Measurements from ENCODE around the gene OCA2. TPM values are rescaled to one million over a fixed set of nuclear protein-coding genes. Genes with fewer than 3 reads are reported as not detected.

The OCA2 gene
- polyA plus RNA-seq, 1 donor from 2014 or later = 0.97 TPM

DNA sequence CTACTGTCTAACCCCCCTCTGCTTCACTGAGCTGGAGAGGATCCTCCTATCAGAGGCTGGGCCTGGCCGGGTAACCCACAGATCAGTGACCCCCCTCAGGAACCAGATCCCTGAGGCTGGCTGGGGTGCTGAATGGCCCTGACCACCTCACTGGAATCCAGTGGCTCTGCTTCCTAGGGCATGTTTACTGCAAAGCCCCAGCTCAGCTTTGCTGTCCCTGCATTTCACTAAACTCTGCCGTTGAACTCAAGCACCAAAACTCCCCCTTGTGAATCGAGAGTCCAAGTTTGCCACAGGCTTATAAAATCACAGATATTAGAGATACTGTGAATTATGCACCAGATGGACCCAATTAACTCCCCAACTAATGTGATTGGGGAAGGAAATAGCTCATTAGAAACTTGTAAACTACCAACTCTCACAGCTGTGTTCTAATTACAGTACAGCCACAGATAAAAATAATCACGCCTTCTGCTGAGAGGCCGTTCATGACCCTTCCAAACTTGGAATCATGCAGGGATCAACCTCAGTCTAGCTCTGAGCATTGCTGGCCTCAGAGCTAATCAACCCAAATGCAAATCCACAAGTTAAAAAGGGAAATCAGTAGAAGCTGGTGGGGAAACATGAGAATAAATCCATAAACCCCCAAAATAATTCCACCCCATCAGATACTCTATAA is 47.0 kb downstream of the OCA2 start:
- Histone ChIP-seq H4K20me1 (ENCODE audit: insufficient read depth) (no peaks in the 10 kb centered on the region), H3K4me2 (ENCODE audit: low read length) (no peak overlapping the region), H3K9ac (ENCODE audit: low read length) (no peak overlapping the region), H3K79me2 (replicated peaks; ENCODE audit: insufficient read depth, low read length) (no peaks in the 10 kb centered on the region), H3K4me3 (ENCODE audit: low read length) (no peak overlapping the region), H3K27me3 (ENCODE audit: insufficient read depth, low read depth, low read length) (no peaks in the 10 kb centered on the region), H3K9me2 (ENCODE audit: insufficient read depth, low read length) (no peaks in the 10 kb centered on the region), H3K9me3 (ENCODE audit: low read length) (peaks cover 3% of the 10 kb centered on the region), H2AFZ (ENCODE audit: low read depth, low read length) (no peak overlapping the region), H3K36me3 (ENCODE audit: insufficient read depth, low read length) (no peaks in the 10 kb centered on the region), H3K27ac (ENCODE audit: low read length) (no peak overlapping the region), H3F3A (ENCODE audit: insufficient read depth, low read length, poor library complexity, severe bottlenecking) (no peaks in the 10 kb centered on the region)
- TF ChIP-seq RAD21 (conservative IDR thresholded peaks at IDR 0.05) (no peak), SMC3 (conservative IDR thresholded peaks at IDR 0.05; ENCODE audit: poor library complexity) (no peak), EZH2 (IDR thresholded peaks at IDR 0.05; ENCODE audit: borderline replicate concordance, insufficient read depth, low read length, poor library complexity, severe bottlenecking) (no peak), POLR2AphosphoS5 (IDR thresholded peaks at IDR 0.05) (no peak), MXI1 (conservative IDR thresholded peaks at IDR 0.05; ENCODE audit: poor library complexity, severe bottlenecking) (no peak), TAF1 (IDR thresholded peaks at IDR 0.05; ENCODE audit: low read depth) (no peak), EP300 (conservative IDR thresholded peaks at IDR 0.05; ENCODE audit: poor library complexity, severe bottlenecking) (no peak)
- TF ChIP-seq, protein P1, sequence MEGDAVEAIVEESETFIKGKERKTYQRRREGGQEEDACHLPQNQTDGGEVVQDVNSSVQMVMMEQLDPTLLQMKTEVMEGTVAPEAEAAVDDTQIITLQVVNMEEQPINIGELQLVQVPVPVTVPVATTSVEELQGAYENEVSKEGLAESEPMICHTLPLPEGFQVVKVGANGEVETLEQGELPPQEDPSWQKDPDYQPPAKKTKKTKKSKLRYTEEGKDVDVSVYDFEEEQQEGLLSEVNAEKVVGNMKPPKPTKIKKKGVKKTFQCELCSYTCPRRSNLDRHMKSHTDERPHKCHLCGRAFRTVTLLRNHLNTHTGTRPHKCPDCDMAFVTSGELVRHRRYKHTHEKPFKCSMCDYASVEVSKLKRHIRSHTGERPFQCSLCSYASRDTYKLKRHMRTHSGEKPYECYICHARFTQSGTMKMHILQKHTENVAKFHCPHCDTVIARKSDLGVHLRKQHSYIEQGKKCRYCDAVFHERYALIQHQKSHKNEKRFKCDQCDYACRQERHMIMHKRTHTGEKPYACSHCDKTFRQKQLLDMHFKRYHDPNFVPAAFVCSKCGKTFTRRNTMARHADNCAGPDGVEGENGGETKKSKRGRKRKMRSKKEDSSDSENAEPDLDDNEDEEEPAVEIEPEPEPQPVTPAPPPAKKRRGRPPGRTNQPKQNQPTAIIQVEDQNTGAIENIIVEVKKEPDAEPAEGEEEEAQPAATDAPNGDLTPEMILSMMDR (IDR thresholded peaks at IDR 0.05; ENCODE audit: poor library complexity, severe bottlenecking) = no peak
- TF ChIP-seq, protein P2, sequence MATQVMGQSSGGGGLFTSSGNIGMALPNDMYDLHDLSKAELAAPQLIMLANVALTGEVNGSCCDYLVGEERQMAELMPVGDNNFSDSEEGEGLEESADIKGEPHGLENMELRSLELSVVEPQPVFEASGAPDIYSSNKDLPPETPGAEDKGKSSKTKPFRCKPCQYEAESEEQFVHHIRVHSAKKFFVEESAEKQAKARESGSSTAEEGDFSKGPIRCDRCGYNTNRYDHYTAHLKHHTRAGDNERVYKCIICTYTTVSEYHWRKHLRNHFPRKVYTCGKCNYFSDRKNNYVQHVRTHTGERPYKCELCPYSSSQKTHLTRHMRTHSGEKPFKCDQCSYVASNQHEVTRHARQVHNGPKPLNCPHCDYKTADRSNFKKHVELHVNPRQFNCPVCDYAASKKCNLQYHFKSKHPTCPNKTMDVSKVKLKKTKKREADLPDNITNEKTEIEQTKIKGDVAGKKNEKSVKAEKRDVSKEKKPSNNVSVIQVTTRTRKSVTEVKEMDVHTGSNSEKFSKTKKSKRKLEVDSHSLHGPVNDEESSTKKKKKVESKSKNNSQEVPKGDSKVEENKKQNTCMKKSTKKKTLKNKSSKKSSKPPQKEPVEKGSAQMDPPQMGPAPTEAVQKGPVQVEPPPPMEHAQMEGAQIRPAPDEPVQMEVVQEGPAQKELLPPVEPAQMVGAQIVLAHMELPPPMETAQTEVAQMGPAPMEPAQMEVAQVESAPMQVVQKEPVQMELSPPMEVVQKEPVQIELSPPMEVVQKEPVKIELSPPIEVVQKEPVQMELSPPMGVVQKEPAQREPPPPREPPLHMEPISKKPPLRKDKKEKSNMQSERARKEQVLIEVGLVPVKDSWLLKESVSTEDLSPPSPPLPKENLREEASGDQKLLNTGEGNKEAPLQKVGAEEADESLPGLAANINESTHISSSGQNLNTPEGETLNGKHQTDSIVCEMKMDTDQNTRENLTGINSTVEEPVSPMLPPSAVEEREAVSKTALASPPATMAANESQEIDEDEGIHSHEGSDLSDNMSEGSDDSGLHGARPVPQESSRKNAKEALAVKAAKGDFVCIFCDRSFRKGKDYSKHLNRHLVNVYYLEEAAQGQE (IDR thresholded peaks at IDR 0.05; ENCODE audit: borderline replicate concordance) = no peak

DNA sequence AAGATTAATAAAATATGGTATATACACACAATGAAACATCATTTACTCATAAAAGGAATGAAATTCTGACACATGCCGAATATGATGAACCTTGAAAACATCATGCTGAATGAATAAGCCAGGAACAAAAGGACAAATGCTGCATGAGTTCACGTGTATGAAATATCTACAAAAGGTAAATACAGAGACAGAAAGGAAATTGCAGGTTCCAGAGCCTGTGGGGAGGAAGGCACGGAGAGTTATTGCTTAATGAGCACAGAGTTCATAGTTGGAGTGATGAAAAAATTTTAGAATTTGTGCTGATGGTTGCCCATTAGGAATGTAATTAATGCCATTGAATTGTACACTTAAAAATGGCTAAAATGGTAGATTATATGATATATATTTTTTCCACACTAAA is 49.5 kb downstream of the OCA2 start:
- no peaks in the 10 kb centered on the region for H3K36me3 ChIP-seq (ENCODE audit: insufficient read depth, low read length)
- H2AFZ ChIP-seq (ENCODE audit: low read depth, low read length) = no peak overlapping the region
- H3F3A ChIP-seq (ENCODE audit: insufficient read depth, low read length, poor library complexity, severe bottlenecking) = no peaks in the 10 kb centered on the region
- H3K9me3 ChIP-seq (ENCODE audit: low read length) = no peaks in the 10 kb centered on the region
- H3K4me2 ChIP-seq (ENCODE audit: low read length) = no peak overlapping the region
- no peaks in the 10 kb centered on the region for H3K27me3 ChIP-seq (ENCODE audit: insufficient read depth, low read depth, low read length)
- H3K9me2 ChIP-seq (ENCODE audit: insufficient read depth, low read length) = no peaks in the 10 kb centered on the region
- H3K4me3 ChIP-seq (ENCODE audit: low read length) = no peak overlapping the region
- no peaks in the 10 kb centered on the region for H3K79me2 ChIP-seq (replicated peaks; ENCODE audit: insufficient read depth, low read length)
- no peaks in the 10 kb centered on the region for H4K20me1 ChIP-seq (ENCODE audit: insufficient read depth)
- no peak overlapping the region for H3K27ac ChIP-seq (ENCODE audit: low read length)
- TF ChIP-seq SMC3 (conservative IDR thresholded peaks at IDR 0.05; ENCODE audit: poor library complexity) (no peak), EP300 (conservative IDR thresholded peaks at IDR 0.05; ENCODE audit: poor library complexity, severe bottlenecking) (no peak), EZH2 (IDR thresholded peaks at IDR 0.05; ENCODE audit: borderline replicate concordance, insufficient read depth, low read length, poor library complexity, severe bottlenecking) (no peak), RAD21 (conservative IDR thresholded peaks at IDR 0.05) (no peak), POLR2AphosphoS5 (IDR thresholded peaks at IDR 0.05) (no peak), TAF1 (IDR thresholded peaks at IDR 0.05; ENCODE audit: low read depth) (no peak), MXI1 (conservative IDR thresholded peaks at IDR 0.05; ENCODE audit: poor library complexity, severe bottlenecking) (no peak)
- TF ChIP-seq, protein P1 (IDR thresholded peaks at IDR 0.05; ENCODE audit: poor library complexity, severe bottlenecking) = no peak
- TF ChIP-seq, protein P2 (IDR thresholded peaks at IDR 0.05; ENCODE audit: borderline replicate concordance) = no peak
- no peak overlapping the region for H3K9ac ChIP-seq (ENCODE audit: low read length)

Data from neural cell (in vitro differentiated cells).